ENCODE measurements around the gene DOK3.

GRCh38 chr5:177453852-177454396 lies 55.7 kb downstream of the DOK3 start:
- TF ChIP-seq CTCF (IDR thresholded peaks at IDR 0.05; ENCODE audit: insufficient read depth, low read length, poor library complexity, severe bottlenecking) (no peak), EZH2phosphoT487 (conservative IDR thresholded peaks at IDR 0.05; ENCODE audit: low read length) (no peak)

Data from SU-DHL-6 (cell line).